ENCODE data around the gene DNAJC21. TPM values are rescaled to one million over a fixed set of nuclear protein-coding genes. Genes with fewer than 3 reads are reported as not detected.
A peak's percentile ranks its signal among the peaks of the same experiment; 100 is the strongest.

Gene DNAJC21
- total and polyA plus RNA-seq, 9 of the 15 experiments (the other 6 are each of a cell fraction or from before 2014, with no cell fraction given): 26.6 to 105 (median 70.7) TPM

DNA sequence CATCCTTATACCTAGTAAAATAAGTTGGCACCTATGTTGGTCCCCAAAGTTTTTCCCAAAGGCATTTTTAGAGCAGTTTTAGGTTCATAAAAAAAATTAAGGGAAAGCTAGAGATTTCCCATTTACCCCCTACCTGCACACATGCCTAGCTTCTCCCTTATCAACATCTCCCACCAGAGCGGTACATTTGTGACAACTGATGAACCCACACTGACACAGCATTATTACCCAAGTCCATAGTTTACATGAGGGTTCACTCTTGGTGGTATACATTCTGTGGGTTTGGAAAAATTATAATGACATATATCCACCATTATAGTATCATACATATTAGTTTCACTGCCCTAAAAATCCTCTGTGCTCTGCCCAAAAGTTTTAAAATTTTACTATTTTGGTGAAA lies 26.1 kb upstream of the DNAJC21 start (continued):
- no peak for TF ChIP-seq ZNF436 (CRISPR knock-in tag; IDR thresholded peaks at IDR 0.05)
- no peak for TF ChIP-seq RB1 (IDR thresholded peaks at IDR 0.05; ENCODE audit: low read depth)
- peak; percentile 57 for TF ChIP-seq MAFG (tag; conservative IDR thresholded peaks at IDR 0.05)
- TF ChIP-seq, protein P1, sequence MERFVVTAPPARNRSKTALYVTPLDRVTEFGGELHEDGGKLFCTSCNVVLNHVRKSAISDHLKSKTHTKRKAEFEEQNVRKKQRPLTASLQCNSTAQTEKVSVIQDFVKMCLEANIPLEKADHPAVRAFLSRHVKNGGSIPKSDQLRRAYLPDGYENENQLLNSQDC (CRISPR knock-in tag; IDR thresholded peaks at IDR 0.05): no peak
- TF ChIP-seq DPF2 (IDR thresholded peaks at IDR 0.05): peak; percentile 68
- peak; percentile 81 for TF ChIP-seq ZNF316 (IDR thresholded peaks at IDR 0.05)
- TF ChIP-seq ZNF347 (CRISPR knock-in tag; IDR thresholded peaks at IDR 0.05; ENCODE audit: low read depth): no peak
- TF ChIP-seq, protein P2, sequence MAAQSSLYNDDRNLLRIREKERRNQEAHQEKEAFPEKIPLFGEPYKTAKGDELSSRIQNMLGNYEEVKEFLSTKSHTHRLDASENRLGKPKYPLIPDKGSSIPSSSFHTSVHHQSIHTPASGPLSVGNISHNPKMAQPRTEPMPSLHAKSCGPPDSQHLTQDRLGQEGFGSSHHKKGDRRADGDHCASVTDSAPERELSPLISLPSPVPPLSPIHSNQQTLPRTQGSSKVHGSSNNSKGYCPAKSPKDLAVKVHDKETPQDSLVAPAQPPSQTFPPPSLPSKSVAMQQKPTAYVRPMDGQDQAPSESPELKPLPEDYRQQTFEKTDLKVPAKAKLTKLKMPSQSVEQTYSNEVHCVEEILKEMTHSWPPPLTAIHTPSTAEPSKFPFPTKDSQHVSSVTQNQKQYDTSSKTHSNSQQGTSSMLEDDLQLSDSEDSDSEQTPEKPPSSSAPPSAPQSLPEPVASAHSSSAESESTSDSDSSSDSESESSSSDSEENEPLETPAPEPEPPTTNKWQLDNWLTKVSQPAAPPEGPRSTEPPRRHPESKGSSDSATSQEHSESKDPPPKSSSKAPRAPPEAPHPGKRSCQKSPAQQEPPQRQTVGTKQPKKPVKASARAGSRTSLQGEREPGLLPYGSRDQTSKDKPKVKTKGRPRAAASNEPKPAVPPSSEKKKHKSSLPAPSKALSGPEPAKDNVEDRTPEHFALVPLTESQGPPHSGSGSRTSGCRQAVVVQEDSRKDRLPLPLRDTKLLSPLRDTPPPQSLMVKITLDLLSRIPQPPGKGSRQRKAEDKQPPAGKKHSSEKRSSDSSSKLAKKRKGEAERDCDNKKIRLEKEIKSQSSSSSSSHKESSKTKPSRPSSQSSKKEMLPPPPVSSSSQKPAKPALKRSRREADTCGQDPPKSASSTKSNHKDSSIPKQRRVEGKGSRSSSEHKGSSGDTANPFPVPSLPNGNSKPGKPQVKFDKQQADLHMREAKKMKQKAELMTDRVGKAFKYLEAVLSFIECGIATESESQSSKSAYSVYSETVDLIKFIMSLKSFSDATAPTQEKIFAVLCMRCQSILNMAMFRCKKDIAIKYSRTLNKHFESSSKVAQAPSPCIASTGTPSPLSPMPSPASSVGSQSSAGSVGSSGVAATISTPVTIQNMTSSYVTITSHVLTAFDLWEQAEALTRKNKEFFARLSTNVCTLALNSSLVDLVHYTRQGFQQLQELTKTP (IDR thresholded peaks at IDR 0.05; ENCODE audit: low read depth in 1 of 2, partially characterized antibody in 2 of 2): no peak
- TF ChIP-seq FOXA1 (IDR thresholded peaks at IDR 0.05; ENCODE audit: borderline replicate concordance): no peak
- TF ChIP-seq SIN3A (IDR thresholded peaks at IDR 0.05; ENCODE audit: borderline replicate concordance in 2 of 2, control insufficient read depth in 1 of 2, low read depth in 2 of 2, low read length in 2 of 2): no peak
- no peak for TF ChIP-seq NELFE (IDR thresholded peaks at IDR 0.05; ENCODE audit: insufficient read depth, insufficient read length)
- TF ChIP-seq, protein P3, sequence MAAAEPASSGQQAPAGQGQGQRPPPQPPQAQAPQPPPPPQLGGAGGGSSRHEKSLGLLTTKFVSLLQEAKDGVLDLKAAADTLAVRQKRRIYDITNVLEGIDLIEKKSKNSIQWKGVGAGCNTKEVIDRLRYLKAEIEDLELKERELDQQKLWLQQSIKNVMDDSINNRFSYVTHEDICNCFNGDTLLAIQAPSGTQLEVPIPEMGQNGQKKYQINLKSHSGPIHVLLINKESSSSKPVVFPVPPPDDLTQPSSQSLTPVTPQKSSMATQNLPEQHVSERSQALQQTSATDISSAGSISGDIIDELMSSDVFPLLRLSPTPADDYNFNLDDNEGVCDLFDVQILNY (CRISPR knock-in tag; IDR thresholded peaks at IDR 0.05): no peak
- peak; percentile 77 for TF ChIP-seq NFE2 (IDR thresholded peaks at IDR 0.05; ENCODE audit: low read depth)
- TF ChIP-seq CC2D1A (IDR thresholded peaks at IDR 0.05): no peak
- TF ChIP-seq HEY1 (CRISPR knock-in tag; IDR thresholded peaks at IDR 0.05; ENCODE audit: borderline replicate concordance): no peak
- TF ChIP-seq FOSL1 (tag; conservative IDR thresholded peaks at IDR 0.05): no peak
- TF ChIP-seq KDM5B (IDR thresholded peaks at IDR 0.05; ENCODE audit: insufficient replicate concordance, low read depth, low read length): no peak
- TF ChIP-seq RBM17 (IDR thresholded peaks at IDR 0.05; ENCODE audit: borderline replicate concordance, low read depth, low read length): no peak
- no peak for TF ChIP-seq ZFP30 (CRISPR knock-in tag; IDR thresholded peaks at IDR 0.05; ENCODE audit: borderline replicate concordance)
- no peak for TF ChIP-seq TCF7 (IDR thresholded peaks at IDR 0.05; ENCODE audit: borderline replicate concordance)
- TF ChIP-seq CBFA2T2 (conservative IDR thresholded peaks at IDR 0.05): peak; percentile 22; the same call in 1 of the 2 replicates
- no peak for TF ChIP-seq SRF (CRISPR knock-in tag; IDR thresholded peaks at IDR 0.05)
- TF ChIP-seq, protein P4, sequence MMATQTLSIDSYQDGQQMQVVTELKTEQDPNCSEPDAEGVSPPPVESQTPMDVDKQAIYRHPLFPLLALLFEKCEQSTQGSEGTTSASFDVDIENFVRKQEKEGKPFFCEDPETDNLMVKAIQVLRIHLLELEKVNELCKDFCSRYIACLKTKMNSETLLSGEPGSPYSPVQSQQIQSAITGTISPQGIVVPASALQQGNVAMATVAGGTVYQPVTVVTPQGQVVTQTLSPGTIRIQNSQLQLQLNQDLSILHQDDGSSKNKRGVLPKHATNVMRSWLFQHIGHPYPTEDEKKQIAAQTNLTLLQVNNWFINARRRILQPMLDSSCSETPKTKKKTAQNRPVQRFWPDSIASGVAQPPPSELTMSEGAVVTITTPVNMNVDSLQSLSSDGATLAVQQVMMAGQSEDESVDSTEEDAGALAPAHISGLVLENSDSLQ (IDR thresholded peaks at IDR 0.05): no peak
- TF ChIP-seq SMC3 (conservative IDR thresholded peaks at IDR 0.05; ENCODE audit: insufficient read depth, low read depth, low read length): no peak
- no peak for TF ChIP-seq HDAC6 (IDR thresholded peaks at IDR 0.05; ENCODE audit: low read depth, low read length)
